HepG2 (cell line): ENCODE measurements around the gene DCAF7. TPM values are rescaled to one million over a fixed set of nuclear protein-coding genes. Genes with fewer than 3 reads are reported as not detected.

Experiments
- ATAC-seq: fragments of 200-7000 bp; cut with Tn5 transposase; 3 replicates; pipeline ENCODE4 v1.9.1; 2020; ENCODE audit warnings: mild to moderate bottlenecking, moderate library complexity
- BruUV-seq: library from RNA; stranded (reverse); fragments of 400-500 nt; replicated peaks from 2 replicates; lab custom pipeline; 2021; lab: Mats Ljungman, UMichigan
- CTCF ChIA-PET: fragments of 300-600 bp; formaldehyde crosslinking; extraction: SDS; loops from one replicate; lab custom pipeline; 2021; ENCODE audit warnings: low total read pairs, inconsistent platforms, low intra/inter-chr PET ratio; lab: Yijun Ruan, JAX
- POLR2A ChIA-PET: fragments of 350-600 bp; sonication (Branson Sonifier 250); formaldehyde crosslinking; loops from one replicate; lab custom pipeline; 2020; ENCODE audit warnings: antibody characterized with exemption, inconsistent platforms; lab: Yijun Ruan, JAX
- DNase-seq: peaks from one replicate; pipeline ENCODE4 v3.0.0-alpha.2; 2015; ENCODE audit warnings: low spot score
- FAIRE-seq: peaks from 3 replicates; lab custom pipeline; 2011; peaks lifted over from hg19 to GRCh38; lab: Jason Lieb, UNC
- H2AFZ ChIP-seq: one replicate; pipeline ENCODE4 v1.6.1; 2011; ENCODE audit warnings: low read length, inconsistent platforms
- H3K27ac ChIP-seq: fragments of 300-600 bp; 3 replicates; pipeline ENCODE4 v1.8.0; 2011; ENCODE audit warnings: mixed run types, mild to moderate bottlenecking, mixed read lengths, low read length, inconsistent platforms; ENCODE audit not compliant: insufficient read depth; ENCODE audit errors: extremely low read length
- H3K27me3 ChIP-seq, 2 experiments: fragments of 200-600 bp in 1 of 2; 2 replicates in 1 of 2; 3 replicates in 1 of 2; pipeline versions ENCODE4 v1.6.0 to v1.8.0; 2011; ENCODE audit warnings: low read length in 2 of 2, mild to moderate bottlenecking in 2 of 2, moderate library complexity in 2 of 2, inconsistent platforms in 1 of 2; ENCODE audit not compliant: insufficient read depth in 2 of 2, control insufficient read depth in 1 of 2
- H3K36me3 ChIP-seq, 2 experiments: fragments of 200-600 bp in 1 of 2; replicated peaks in 1 of 2; 2 replicates in 1 of 2; 3 replicates in 1 of 2; pipeline versions ENCODE4 v1.5.1 to v1.8.0; 2011; ENCODE audit warnings: low read length in 2 of 2, inconsistent platforms in 1 of 2; ENCODE audit not compliant: insufficient read depth in 2 of 2, control insufficient read depth in 1 of 2
- H3K4me1 ChIP-seq: 2 replicates; pipeline ENCODE4 v1.5.1; 2012; ENCODE audit warnings: low read length, inconsistent platforms; ENCODE audit not compliant: insufficient read depth
- H3K4me2 ChIP-seq: 2 replicates; pipeline ENCODE4 v1.6.0; 2011; ENCODE audit warnings: low read depth, low read length, inconsistent platforms
- H3K4me3 ChIP-seq, 3 experiments: fragments of 200-600 bp in 1 of 3; sonication (generic), shearing (Covaris generic) in 1 of 3; replicated peaks in 1 of 3; 2 replicates each; pipeline ENCODE4 v1.5.1; 2011 to 2016; ENCODE audit warnings: low read length in 3 of 3, inconsistent platforms in 2 of 3, low read depth in 2 of 3, mild to moderate bottlenecking in 2 of 3, control low read depth in 1 of 3, mixed read lengths in 1 of 3; ENCODE audit not compliant: insufficient read depth in 1 of 3
- H3K79me2 ChIP-seq: one replicate; pipeline ENCODE4 v1.6.1; 2011; ENCODE audit warnings: low read length, inconsistent platforms; ENCODE audit not compliant: insufficient read depth
- H3K9ac ChIP-seq: 2 replicates; pipeline ENCODE4 v1.6.0; 2011; ENCODE audit warnings: mild to moderate bottlenecking, low read depth, low read length, inconsistent platforms; ENCODE audit not compliant: insufficient read depth
- H3K9me3 ChIP-seq: 2 replicates; pipeline ENCODE4 v1.5.1; 2012; ENCODE audit warnings: mild to moderate bottlenecking, low read length
- H4K20me1 ChIP-seq: 2 replicates; pipeline ENCODE4 v1.6.0; 2011; ENCODE audit warnings: inconsistent platforms, mild to moderate bottlenecking, low read length, moderate library complexity; ENCODE audit not compliant: insufficient read depth
- AGO2 ChIP-seq: fragments of 200-400 bp; formaldehyde crosslinking; optimal IDR thresholded peaks from 2 replicates; pipeline ENCODE3; 2017; ENCODE audit warnings: mild to moderate bottlenecking, low read depth, low read length, moderate library complexity
- BORCS8-MEF2B ChIP-seq: sonication (generic); formaldehyde crosslinking; IDR thresholded peaks from 2 replicates; pipeline ENCODE4 v1.8.0; 2022; ENCODE audit warnings: mild to moderate bottlenecking, missing genetic modification reagents
- BRF2 ChIP-seq: sonication (generic); formaldehyde crosslinking; IDR thresholded peaks from 2 replicates; pipeline ENCODE4 v1.8.1; 2022; ENCODE audit warnings: mild to moderate bottlenecking, missing genetic modification reagents
- CHD2 ChIP-seq: IDR thresholded peaks from 2 replicates; pipeline ENCODE4 v1.6.1; 2011; ENCODE audit warnings: low read depth, low read length, improper control_type of control experiment
- DNMT3B ChIP-seq: conservative IDR thresholded peaks from 2 replicates; pipeline ENCODE4 v1.6.1; 2016; ENCODE audit warnings: missing biosample characterization, control low read depth
- JUN ChIP-seq: sonication (generic); formaldehyde crosslinking; IDR thresholded peaks from 2 replicates; pipeline ENCODE4 v1.4.0; 2020; ENCODE audit warnings: mild to moderate bottlenecking, missing genetic modification reagents
- JUND ChIP-seq: sonication (generic); formaldehyde crosslinking; IDR thresholded peaks from 2 replicates; pipeline ENCODE4 v1.8.0; 2022; ENCODE audit warnings: mild to moderate bottlenecking, missing genetic modification reagents
- MIXL1 ChIP-seq: IDR thresholded peaks from 2 replicates; pipeline ENCODE4 v1.6.1; 2016
- POLR2A ChIP-seq, 2 experiments: IDR thresholded peaks; 2 replicates each; pipeline ENCODE4 v1.6.1; 2011; ENCODE audit warnings: low read depth in 2 of 2, low read length in 2 of 2, mild to moderate bottlenecking in 1 of 2, moderate library complexity in 1 of 2; ENCODE audit not compliant: insufficient read depth in 1 of 2
- TAF15 ChIP-seq: fragments of 200-400 bp; formaldehyde crosslinking; IDR thresholded peaks from one replicate; pipeline ENCODE4 v1.6.1; 2018; ENCODE audit warnings: mild to moderate bottlenecking, low read depth, low read length; ENCODE audit not compliant: poor library complexity, severe bottlenecking
- ZBTB42 ChIP-seq: sonication (generic); formaldehyde crosslinking; IDR thresholded peaks from 2 replicates; pipeline ENCODE4 v1.5.0; 2020; ENCODE audit warnings: mild to moderate bottlenecking, missing genetic modification reagents
- ZFP62 ChIP-seq: sonication (generic); formaldehyde crosslinking; IDR thresholded peaks from 2 replicates; pipeline ENCODE4 v1.4.0; 2020; ENCODE audit warnings: missing genetic modification reagents
- ZNF225 ChIP-seq: sonication (generic); formaldehyde crosslinking; IDR thresholded peaks from 2 replicates; pipeline ENCODE4 v1.4.0; 2020; ENCODE audit warnings: mild to moderate bottlenecking, missing genetic modification reagents
- ZNF24 ChIP-seq: fragments of 450-650 bp; IDR thresholded peaks from 2 replicates; pipeline ENCODE4 v1.6.1; 2017; ENCODE audit warnings: antibody characterized with exemption, mild to moderate bottlenecking
- ZNF329 ChIP-seq: sonication (generic); formaldehyde crosslinking; IDR thresholded peaks from 2 replicates; pipeline ENCODE4 v1.9.0; 2021; ENCODE audit warnings: low read depth, mild to moderate bottlenecking, missing genetic modification reagents
- ZSCAN21 ChIP-seq: sonication (generic); formaldehyde crosslinking; IDR thresholded peaks from 2 replicates; pipeline ENCODE4 v1.8.0; 2022; ENCODE audit warnings: mild to moderate bottlenecking, missing genetic modification reagents, moderate library complexity, borderline replicate concordance
- WGBS: methylation state at CpG from one replicate; pipeline ENCODE4 v1.1.6; 2017; ENCODE audit warnings: low lambda C conversion rate; 5-methylcytosine and 5-hydroxymethylcytosine counted together
- in situ Hi-C: cut with HindIII; loops from 2 replicates; pipeline ENCODE4 v1.10.0; 2017; ENCODE audit warnings: low pct_unique_long_range_greater_than_20kb; ENCODE audit not compliant: extremely low pct_ligation_motif_present
- intact Hi-C: fragments of 100-400 bp; cut with micrococcal nuclease; formaldehyde crosslinking; loops from one replicate; pipeline ENCODE4 v1.10.0; 2022; ENCODE audit not compliant: unreplicated experiment
- polyA plus RNA-seq, 8 experiments: library from polyadenylated mRNA; depleted of rRNA in 3 of 8; stranded (reverse) in 7 of 8; unstranded in 1 of 8; fragments of >200 nt; fragmentation: Illumina TruSeq in 4 of 8; extraction: Trizol in 4 of 8; gene quantifications; 2 replicates each; pipeline versions ENCODE4 v1.2.1 to v1.2.3, GENCODE V29; 2011 to 2016; ENCODE audit warnings: low read depth in 4 of 8, missing spikeins in 1 of 8, mixed read lengths in 1 of 8; ENCODE audit not compliant: insufficient read depth in 1 of 8
- total RNA-seq, 5 experiments: library from RNA; depleted of rRNA; stranded (reverse); fragments of >200 nt; fragmentation: Illumina TruSeq; extraction: Trizol; gene quantifications; 2 replicates each; pipeline ENCODE4 v1.2.3, GENCODE V29; 2016; ENCODE audit warnings: low read depth in 1 of 5
- TF ChIP-seq, protein P1 (sequence below): sonication (generic); formaldehyde crosslinking; IDR thresholded peaks from 2 replicates; pipeline ENCODE4 v1.4.0; 2020; ENCODE audit warnings: missing genetic modification reagents, borderline replicate concordance

Gene DCAF7
- total and polyA plus RNA-seq, 2 of the 13 experiments (the other 11 are each of a cell fraction or from before 2014, with no cell fraction given) = 55.2 to 73.4 TPM

DNA sequence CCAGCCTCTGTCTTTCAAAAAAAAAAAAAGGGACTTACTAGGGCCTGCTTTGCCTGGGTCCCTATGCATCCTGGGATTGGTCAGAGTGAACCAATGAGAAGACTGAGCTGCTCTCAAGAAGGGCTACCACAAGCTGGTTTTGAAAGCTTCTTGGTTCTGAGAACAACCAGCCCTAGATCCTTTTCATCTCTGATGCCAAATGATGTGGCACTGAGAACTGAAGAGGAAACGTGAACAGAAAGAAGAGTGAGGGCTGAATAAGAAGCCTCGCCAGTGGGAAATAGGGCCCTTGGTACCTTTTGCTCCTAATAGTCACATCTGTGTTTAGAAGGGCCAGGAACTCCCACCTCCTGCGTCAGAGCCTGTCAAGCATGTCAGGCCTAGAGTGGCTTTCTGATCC is 61.1 kb downstream of the DCAF7 start:
- intact Hi-C loops = loop anchor here (5.0 kb wide), 1 partner anchor 34 kb away; no protein-coding TSS in a partner anchor
- H4K20me1 ChIP-seq = no peaks in the 10 kb centered on the region
- no peak overlapping the region for H3K4me3 ChIP-seq
- no peak overlapping the region for H3K4me2 ChIP-seq
- H3K9me3 ChIP-seq = no peaks in the 10 kb centered on the region
- H3K9ac ChIP-seq = no peak overlapping the region
- BruUV-seq = no TSS peak
- in situ Hi-C loops = loop anchor here (5.0 kb wide), 1 partner anchor 189 kb away; no protein-coding TSS in a partner anchor
- ATAC-seq (no peak), DNase-seq (no peak), FAIRE-seq (no peak)
- H3K4me1 ChIP-seq = no peaks in the 10 kb centered on the region
- POLR2A ChIA-PET = interaction anchor here (0.9 to 2.8 kb wide), 4 partner anchors 9 to 33 kb away, joined by 4 to 19 read pairs (median 7); partner anchors contain the start of genes MAP3K3 and TACO1
- TF ChIP-seq ZSCAN21 (CRISPR knock-in tag) = no peak
- TF ChIP-seq ZFP62 (CRISPR knock-in tag) = no peak
- no peak for TF ChIP-seq BORCS8-MEF2B (CRISPR knock-in tag)
- TF ChIP-seq MIXL1 (CRISPR knock-in tag) = no peak
- TF ChIP-seq AGO2 = no peak
- no peak for TF ChIP-seq ZNF225
- TF ChIP-seq TAF15 = no peak
- TF ChIP-seq CHD2 = no peak
- TF ChIP-seq DNMT3B (CRISPR knock-in tag) = no peak
- no peak for TF ChIP-seq JUND (CRISPR knock-in tag)
- no peak for TF ChIP-seq BRF2
- no peak for TF ChIP-seq POLR2A (IDR thresholded peaks at IDR 0.05; ENCODE audit: insufficient read depth in 1 of 2, low read depth in 2 of 2, low read length in 2 of 2)
- TF ChIP-seq ZNF329 = no peak
- TF ChIP-seq JUN = no peak
- no peak for TF ChIP-seq ZBTB42 (CRISPR knock-in tag)
- TF ChIP-seq ZNF24 = no peak
- TF ChIP-seq, protein P1, sequence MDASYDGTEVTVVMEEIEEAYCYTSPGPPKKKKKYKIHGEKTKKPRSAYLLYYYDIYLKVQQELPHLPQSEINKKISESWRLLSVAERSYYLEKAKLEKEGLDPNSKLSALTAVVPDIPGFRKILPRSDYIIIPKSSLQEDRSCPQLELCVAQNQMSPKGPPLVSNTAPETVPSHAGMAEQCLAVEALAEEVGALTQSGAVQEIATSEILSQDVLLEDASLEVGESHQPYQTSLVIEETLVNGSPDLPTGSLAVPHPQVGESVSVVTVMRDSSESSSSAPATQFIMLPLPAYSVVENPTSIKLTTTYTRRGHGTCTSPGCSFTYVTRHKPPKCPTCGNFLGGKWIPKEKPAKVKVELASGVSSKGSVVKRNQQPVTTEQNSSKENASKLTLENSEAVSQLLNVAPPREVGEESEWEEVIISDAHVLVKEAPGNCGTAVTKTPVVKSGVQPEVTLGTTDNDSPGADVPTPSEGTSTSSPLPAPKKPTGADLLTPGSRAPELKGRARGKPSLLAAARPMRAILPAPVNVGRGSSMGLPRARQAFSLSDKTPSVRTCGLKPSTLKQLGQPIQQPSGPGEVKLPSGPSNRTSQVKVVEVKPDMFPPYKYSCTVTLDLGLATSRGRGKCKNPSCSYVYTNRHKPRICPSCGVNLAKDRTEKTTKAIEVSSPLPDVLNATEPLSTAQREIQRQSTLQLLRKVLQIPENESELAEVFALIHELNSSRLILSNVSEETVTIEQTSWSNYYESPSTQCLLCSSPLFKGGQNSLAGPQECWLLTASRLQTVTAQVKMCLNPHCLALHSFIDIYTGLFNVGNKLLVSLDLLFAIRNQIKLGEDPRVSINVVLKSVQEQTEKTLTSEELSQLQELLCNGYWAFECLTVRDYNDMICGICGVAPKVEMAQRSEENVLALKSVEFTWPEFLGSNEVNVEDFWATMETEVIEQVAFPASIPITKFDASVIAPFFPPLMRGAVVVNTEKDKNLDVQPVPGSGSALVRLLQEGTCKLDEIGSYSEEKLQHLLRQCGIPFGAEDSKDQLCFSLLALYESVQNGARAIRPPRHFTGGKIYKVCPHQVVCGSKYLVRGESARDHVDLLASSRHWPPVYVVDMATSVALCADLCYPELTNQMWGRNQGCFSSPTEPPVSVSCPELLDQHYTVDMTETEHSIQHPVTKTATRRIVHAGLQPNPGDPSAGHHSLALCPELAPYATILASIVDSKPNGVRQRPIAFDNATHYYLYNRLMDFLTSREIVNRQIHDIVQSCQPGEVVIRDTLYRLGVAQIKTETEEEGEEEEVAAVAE (CRISPR knock-in tag) = no peak
- peaks cover 13 to 22% of the 10 kb centered on the region in 2 experiments for H3K36me3 ChIP-seq
- no peaks in the 10 kb centered on the region for H3K79me2 ChIP-seq
- H2AFZ ChIP-seq = no peak overlapping the region
- no peaks in the 10 kb centered on the region for H3K27me3 ChIP-seq
- CTCF ChIA-PET = interaction anchor here (3.0 kb wide), 1 partner anchor 186 kb away, joined by 40 read pairs; no protein-coding TSS in a partner anchor
- H3K27ac ChIP-seq = no peak overlapping the region
- WGBS = 100% methylated on average over 3 of the region's 3 CpGs
